Left ventricle myocardium inferior (tissue), 1 donor: ENCODE measurements around the gene CXCR2. TPM values are rescaled to one million over a fixed set of nuclear protein-coding genes. Genes with fewer than 3 reads are reported as not detected.

Source experiments
- DNase-seq: peaks from one replicate; pipeline ENCODE4 v3.0.0-alpha.2; 2020
- H3K27ac ChIP-seq: fragments of 200-600 bp; replicated peaks from 2 replicates; pipeline ENCODE4 v1.8.0; 2021
- H3K27me3 ChIP-seq: fragments of 200-600 bp; 2 replicates; pipeline ENCODE4 v1.8.0; 2021; ENCODE audit warnings: low read depth
- H3K36me3 ChIP-seq: fragments of 200-600 bp; 2 replicates; pipeline ENCODE4 v1.8.0; 2021
- H3K4me1 ChIP-seq: fragments of 200-600 bp; 2 replicates; pipeline ENCODE4 v1.8.0; 2021
- H3K4me3 ChIP-seq: fragments of 200-600 bp; 2 replicates; pipeline ENCODE4 v1.8.0; 2021; ENCODE audit warnings: mild to moderate bottlenecking, moderate library complexity
- H3K9me3 ChIP-seq: fragments of 200-600 bp; replicated peaks from 2 replicates; pipeline ENCODE4 v1.8.0; 2021
- CTCF ChIP-seq: fragments of 200-600 bp; IDR thresholded peaks from 2 replicates; pipeline ENCODE4 v1.8.0; 2021; ENCODE audit warnings: antibody characterized with exemption, mild to moderate bottlenecking, borderline replicate concordance
- intact Hi-C: fragments of 100-400 bp; cut with micrococcal nuclease; formaldehyde crosslinking; loops from one replicate; pipeline ENCODE4 v1.11.0; 2022
- total RNA-seq: library from RNA; stranded (reverse); fragmentation: NEBNext Ultra II Directional; extraction: Animal tissue kit (Norgen Biotek cat#: 25700); gene quantifications from one replicate; pipeline ENCODE4 v1.2.1, GENCODE V29; 2021
- donor health status: DM: no; HTN: yes; CAD: no; lungs with severe emphysema.

The CXCR2 gene
- total RNA-seq, 1 donor from 2014 or later, result 0.96 TPM

GRCh38 chr2:218125095-218125494, 733 bp upstream of the CXCR2 start:
- H3K27me3 ChIP-seq, result peaks cover 27% of the 10 kb centered on the region
- no peaks in the 10 kb centered on the region for H3K36me3 ChIP-seq
- no peak overlapping the region for H3K4me3 ChIP-seq
- H3K9me3 ChIP-seq, result peaks cover 28% of the 10 kb centered on the region
- H3K4me1 ChIP-seq, result peaks cover 9% of the 10 kb centered on the region
- DNase-seq, result no peak
- H3K27ac ChIP-seq, result no peak overlapping the region
- intact Hi-C loops, result no loop called here
- no peak for TF ChIP-seq CTCF

GRCh38 chr2:218127929-218128455, 2.2 kb downstream of the CXCR2 start:
- peaks cover under 1% of the 10 kb centered on the region for H3K9me3 ChIP-seq
- H3K27ac ChIP-seq, result no peak overlapping the region
- TF ChIP-seq CTCF, result no peak
- DNase-seq, result no peak
- peaks cover 27% of the 10 kb centered on the region for H3K27me3 ChIP-seq
- H3K4me1 ChIP-seq, result peaks cover 9% of the 10 kb centered on the region
- H3K4me3 ChIP-seq, result no peak overlapping the region
- H3K36me3 ChIP-seq, result no peaks in the 10 kb centered on the region
- intact Hi-C loops, result no loop called here

- H3K9me3 ChIP-seq, result no peaks in the 10 kb centered on the region
- no peaks in the 10 kb centered on the region for H3K36me3 ChIP-seq
- peaks cover 35% of the 10 kb centered on the region for H3K27me3 ChIP-seq
- no peak overlapping the region for H3K27ac ChIP-seq
- intact Hi-C loops, result no loop called here
- TF ChIP-seq CTCF, result no peak
- H3K4me3 ChIP-seq, result no peak overlapping the region
- peaks cover 9% of the 10 kb centered on the region for H3K4me1 ChIP-seq
- no peak for DNase-seq
Observed at GRCh38 chr2:218128781-218129457, 3.1 kb downstream of the CXCR2 start.

GRCh38 chr2:218129458-218130135, 3.8 kb downstream of the CXCR2 start:
- intact Hi-C loops, result no loop called here
- Histone ChIP-seq H3K4me1 (peaks cover 9% of the 10 kb centered on the region), H3K27ac (no peak overlapping the region), H3K9me3 (no peaks in the 10 kb centered on the region), H3K4me3 (no peak overlapping the region), H3K27me3 (peaks cover 41% of the 10 kb centered on the region), H3K36me3 (no peaks in the 10 kb centered on the region)
- no peak for DNase-seq
- TF ChIP-seq CTCF, result no peak

GRCh38 chr2:218130377-218130776, 4.5 kb downstream of the CXCR2 start:
- Histone ChIP-seq H3K27me3 (peaks cover 49% of the 10 kb centered on the region), H3K36me3 (no peaks in the 10 kb centered on the region), H3K4me1 (peaks cover 2% of the 10 kb centered on the region), H3K27ac (no peak overlapping the region), H3K9me3 (no peaks in the 10 kb centered on the region), H3K4me3 (no peak overlapping the region)
- DNase-seq, result no peak
- TF ChIP-seq CTCF, result no peak
- intact Hi-C loops, result no loop called here
